Activated T-helper 1 cell treated with anti-CD3 and anti-CD28 coated beads, Interleukin-12 subunit alpha, Interleukin-12 subunit beta, Interleukin-2, Interleukin-4 antibody, amounts not matched to agents 30 ng/mL and 10 ng/mL and 1 ng/mL, durations not matched to agents 14 hours and 24 hours and 36 hours (primary cell): ENCODE data around the gene TP53AIP1. TPM values are rescaled to one million over a fixed set of nuclear protein-coding genes. Genes with fewer than 3 reads are reported as not detected.
"Not testable (repeated sequence)": the region's sequence is repeated elsewhere in the genome, so short reads cannot be mapped to it uniquely, and the experiment has no call there.

Source experiments
- DNase-seq: peaks from one replicate; pipeline ENCODE4 v3.0.0; 2021; ENCODE audit warnings: low spot score
- H3K27ac Mint-ChIP-seq: one replicate; pipeline ENCODE4 v1.8.0; 2021; ENCODE audit warnings: mild to moderate bottlenecking, mixed read lengths
- H3K27me3 Mint-ChIP-seq: one replicate; pipeline ENCODE4 v1.8.0; 2022; ENCODE audit warnings: mild to moderate bottlenecking, moderate library complexity, mixed read lengths; ENCODE audit not compliant: insufficient read depth
- H3K36me3 Mint-ChIP-seq: one replicate; pipeline ENCODE4 v1.8.0; 2021; ENCODE audit warnings: low read depth, mixed read lengths
- H3K4me1 Mint-ChIP-seq: one replicate; pipeline ENCODE4 v1.8.0; 2021; ENCODE audit warnings: low read depth, mixed read lengths
- H3K4me3 Mint-ChIP-seq: one replicate; pipeline ENCODE4 v1.8.0; 2021; ENCODE audit warnings: mild to moderate bottlenecking, moderate library complexity, mixed read lengths
- H3K9me3 Mint-ChIP-seq: one replicate; pipeline ENCODE4 v1.8.0; 2021; ENCODE audit warnings: mixed read lengths
- intact Hi-C: fragments of 100-400 bp; cut with micrococcal nuclease; formaldehyde crosslinking; loops from one replicate; pipeline ENCODE4 v1.15.1; 2024
- total RNA-seq: library from RNA; stranded (reverse); gene quantifications from 2 replicates; pipeline ENCODE4 v1.2.3, GENCODE V29; 2022

The TP53AIP1 gene
- total RNA-seq, 1 donor from 2014 or later: not detected

DNA sequence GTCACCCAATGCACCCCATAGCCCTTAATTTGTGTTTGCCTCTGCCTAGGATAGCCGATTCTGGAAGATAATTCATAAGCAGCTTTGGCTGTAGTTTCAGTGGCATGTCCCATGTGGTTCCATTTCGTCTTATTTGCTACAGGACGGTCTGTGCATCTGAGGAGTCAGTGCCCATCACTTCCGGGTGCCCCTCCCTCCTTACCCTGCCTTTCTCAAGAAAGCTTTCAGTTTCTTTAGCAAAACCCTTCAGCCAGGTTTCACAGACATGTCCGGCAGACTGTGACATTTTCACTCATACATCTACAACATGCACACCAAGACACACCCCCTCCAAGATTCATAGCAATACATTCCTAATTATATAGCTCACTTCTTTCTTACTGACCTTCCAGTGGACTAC is 14.3 kb downstream of the TP53AIP1 start:
- H3K27me3 Mint-ChIP-seq: peaks cover 11% of the 10 kb centered on the region
- DNase-seq: no peak
- H3K9me3 Mint-ChIP-seq: no peaks in the 10 kb centered on the region
- intact Hi-C loops: no loop called here
- peaks cover 18% of the 10 kb centered on the region for H3K4me1 Mint-ChIP-seq
- H3K27ac Mint-ChIP-seq: no peak overlapping the region
- no peaks in the 10 kb centered on the region for H3K36me3 Mint-ChIP-seq
- H3K4me3 Mint-ChIP-seq: no peak overlapping the region

- DNase-seq: no peak
- Mint-ChIP-seq H3K4me3 (no peak overlapping the region), H3K27me3 (peaks cover 11% of the 10 kb centered on the region), H3K27ac (no peak overlapping the region), H3K4me1 (peaks cover 18% of the 10 kb centered on the region), H3K36me3 (no peaks in the 10 kb centered on the region), H3K9me3 (no peaks in the 10 kb centered on the region)
- intact Hi-C loops: no loop called here
Observed at GRCh38 chr11:128927683-128928336, 14.9 kb downstream of the TP53AIP1 start.

- DNase-seq: no peak
- intact Hi-C loops: no loop called here
- Mint-ChIP-seq H3K27me3 (peaks cover 6% of the 10 kb centered on the region), H3K4me3 (no peak overlapping the region), H3K36me3 (no peaks in the 10 kb centered on the region), H3K9me3 (no peaks in the 10 kb centered on the region), H3K4me1 (peaks cover 18% of the 10 kb centered on the region), H3K27ac (no peak overlapping the region)
Observed at GRCh38 chr11:128927108-128927461, 15.6 kb downstream of the TP53AIP1 start.

- H3K4me3 Mint-ChIP-seq: no peak overlapping the region
- no peaks in the 10 kb centered on the region for H3K36me3 Mint-ChIP-seq
- DNase-seq: no peak
- no peaks in the 10 kb centered on the region for H3K9me3 Mint-ChIP-seq
- no peak overlapping the region for H3K27ac Mint-ChIP-seq
- intact Hi-C loops: no loop called here
- H3K4me1 Mint-ChIP-seq: peaks cover 18% of the 10 kb centered on the region
- peaks cover 5% of the 10 kb centered on the region for H3K27me3 Mint-ChIP-seq
Observed at GRCh38 chr11:128926437-128927107, 16.1 kb downstream of the TP53AIP1 start.

- no peak for DNase-seq
- H3K4me3 Mint-ChIP-seq: no peak overlapping the region
- H3K27me3 Mint-ChIP-seq: peaks cover 5% of the 10 kb centered on the region
- intact Hi-C loops: no loop called here
- H3K4me1 Mint-ChIP-seq: peaks cover 18% of the 10 kb centered on the region
- no peak overlapping the region for H3K27ac Mint-ChIP-seq
- H3K36me3 Mint-ChIP-seq: no peaks in the 10 kb centered on the region
- H3K9me3 Mint-ChIP-seq: no peaks in the 10 kb centered on the region
Observed at GRCh38 chr11:128926000-128926399, 16.7 kb downstream of the TP53AIP1 start.

- DNase-seq: no peak
- peaks cover 18% of the 10 kb centered on the region for H3K4me1 Mint-ChIP-seq
- H3K4me3 Mint-ChIP-seq: no peak overlapping the region
- H3K27ac Mint-ChIP-seq: no peak overlapping the region
- H3K9me3 Mint-ChIP-seq: no peaks in the 10 kb centered on the region
- H3K36me3 Mint-ChIP-seq: no peaks in the 10 kb centered on the region
- peaks cover 5% of the 10 kb centered on the region for H3K27me3 Mint-ChIP-seq
- intact Hi-C loops: no loop called here
Observed at GRCh38 chr11:128925250-128925600, 17.4 kb downstream of the TP53AIP1 start.

- DNase-seq: no peak
- H3K4me3 Mint-ChIP-seq: no peak overlapping the region
- no peak overlapping the region for H3K27ac Mint-ChIP-seq
- H3K27me3 Mint-ChIP-seq: peaks cover 5% of the 10 kb centered on the region
- intact Hi-C loops: no loop called here
- peaks cover 17% of the 10 kb centered on the region for H3K4me1 Mint-ChIP-seq
- no peaks in the 10 kb centered on the region for H3K9me3 Mint-ChIP-seq
- H3K36me3 Mint-ChIP-seq: no peaks in the 10 kb centered on the region
Observed at GRCh38 chr11:128924510-128925249, 18.0 kb downstream of the TP53AIP1 start.

GRCh38 chr11:128924104-128924503 is 18.6 kb downstream of the TP53AIP1 start:
- Mint-ChIP-seq H3K4me1 (peaks cover 14% of the 10 kb centered on the region), H3K9me3 (no peaks in the 10 kb centered on the region), H3K36me3 (no peaks in the 10 kb centered on the region), H3K27me3 (peaks cover 5% of the 10 kb centered on the region), H3K4me3 (no peak overlapping the region), H3K27ac (no peak overlapping the region)
- intact Hi-C loops: no loop called here
- no peak for DNase-seq

DNA sequence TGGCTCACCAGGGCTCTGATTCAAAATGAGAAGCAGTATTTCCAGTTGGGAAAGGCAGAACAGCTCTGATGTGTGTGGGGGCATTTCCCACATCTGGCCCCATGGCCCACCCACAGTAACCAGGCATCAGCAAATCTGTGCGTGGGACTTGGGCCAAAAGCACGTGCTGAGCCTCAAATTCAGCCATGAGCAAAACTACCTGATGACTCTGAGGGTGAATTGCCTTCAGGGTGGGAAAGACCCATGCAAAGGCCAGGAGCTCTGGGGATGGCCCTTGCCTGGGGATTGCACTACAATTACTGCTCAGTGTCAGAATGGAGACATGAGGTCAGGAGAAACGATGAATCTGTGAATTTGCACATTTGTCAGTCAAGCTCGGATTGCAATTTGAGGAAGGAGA is 20.9 kb downstream of the TP53AIP1 start:
- Mint-ChIP-seq H3K4me1 (peaks cover 4% of the 10 kb centered on the region), H3K4me3 (no peak overlapping the region), H3K27ac (no peak overlapping the region), H3K9me3 (no peaks in the 10 kb centered on the region), H3K27me3 (peaks cover 7% of the 10 kb centered on the region), H3K36me3 (no peaks in the 10 kb centered on the region)
- no peak for DNase-seq
- intact Hi-C loops: no loop called here

- intact Hi-C loops: no loop called here
- H3K27ac Mint-ChIP-seq: no peak overlapping the region
- peaks cover 4% of the 10 kb centered on the region for H3K4me1 Mint-ChIP-seq
- peaks cover 5% of the 10 kb centered on the region for H3K9me3 Mint-ChIP-seq
- H3K27me3 Mint-ChIP-seq: peaks cover 6% of the 10 kb centered on the region
- no peak overlapping the region for H3K4me3 Mint-ChIP-seq
- DNase-seq: no peak
- H3K36me3 Mint-ChIP-seq: no peaks in the 10 kb centered on the region
Observed at GRCh38 chr11:128920666-128921065, 22.0 kb downstream of the TP53AIP1 start.

DNA sequence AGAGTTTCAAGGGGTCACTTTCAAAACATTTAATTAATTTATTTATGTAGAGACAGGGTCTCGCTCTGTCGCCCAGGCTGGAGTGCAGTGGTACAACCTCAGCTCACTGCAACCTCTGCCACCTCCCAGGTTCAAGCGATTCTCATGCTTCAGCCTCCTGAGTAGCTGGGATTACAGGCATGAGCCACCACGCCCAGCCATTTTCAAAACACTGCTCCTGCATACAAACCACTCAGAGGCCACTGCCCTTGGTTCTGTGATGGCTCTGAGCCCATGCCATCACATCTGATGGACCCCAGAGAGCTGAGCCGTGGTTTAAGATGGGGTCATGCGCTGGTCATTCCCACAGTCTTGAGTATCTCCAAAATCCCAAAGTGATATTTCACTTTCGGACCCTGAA is 23.0 kb downstream of the TP53AIP1 start:
- H3K36me3 Mint-ChIP-seq: not testable (repeated sequence)

DNA sequence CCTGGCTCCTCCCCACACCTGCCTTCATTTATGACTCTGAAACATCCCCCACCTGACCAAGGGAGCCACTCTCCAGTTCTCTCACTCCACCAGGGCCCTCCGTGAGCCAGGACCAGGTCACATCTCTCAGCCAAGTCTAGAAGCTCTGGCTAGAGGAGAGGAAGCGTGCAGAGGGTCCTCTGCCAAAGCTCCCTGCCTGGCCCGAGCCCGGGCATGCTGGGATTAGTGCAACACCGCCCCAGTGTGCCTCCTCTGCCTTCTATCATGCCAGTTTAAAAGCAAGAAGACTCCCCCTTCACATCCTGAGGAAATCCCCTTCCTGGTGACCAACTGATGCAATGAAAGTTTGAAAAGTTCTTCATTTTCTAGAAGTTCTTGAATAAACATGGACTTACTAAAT is 23.5 kb downstream of the TP53AIP1 start:
- H3K27me3 Mint-ChIP-seq: peaks cover 2% of the 10 kb centered on the region
- H3K4me1 Mint-ChIP-seq: peaks cover 4% of the 10 kb centered on the region
- intact Hi-C loops: no loop called here
- no peak overlapping the region for H3K27ac Mint-ChIP-seq
- peaks cover 7% of the 10 kb centered on the region for H3K9me3 Mint-ChIP-seq
- no peak for DNase-seq
- H3K36me3 Mint-ChIP-seq: no peaks in the 10 kb centered on the region
- peak overlapping the region; percentile 19 for H3K4me3 Mint-ChIP-seq

More for the DNA sequence above, 23.0 kb downstream of the TP53AIP1 start:
- H3K27me3 Mint-ChIP-seq, DNase-seq, H3K9me3 Mint-ChIP-seq, H3K4me1 Mint-ChIP-seq, intact Hi-C loops, H3K4me3 Mint-ChIP-seq, H3K27ac Mint-ChIP-seq: not testable (repeated sequence)

DNA sequence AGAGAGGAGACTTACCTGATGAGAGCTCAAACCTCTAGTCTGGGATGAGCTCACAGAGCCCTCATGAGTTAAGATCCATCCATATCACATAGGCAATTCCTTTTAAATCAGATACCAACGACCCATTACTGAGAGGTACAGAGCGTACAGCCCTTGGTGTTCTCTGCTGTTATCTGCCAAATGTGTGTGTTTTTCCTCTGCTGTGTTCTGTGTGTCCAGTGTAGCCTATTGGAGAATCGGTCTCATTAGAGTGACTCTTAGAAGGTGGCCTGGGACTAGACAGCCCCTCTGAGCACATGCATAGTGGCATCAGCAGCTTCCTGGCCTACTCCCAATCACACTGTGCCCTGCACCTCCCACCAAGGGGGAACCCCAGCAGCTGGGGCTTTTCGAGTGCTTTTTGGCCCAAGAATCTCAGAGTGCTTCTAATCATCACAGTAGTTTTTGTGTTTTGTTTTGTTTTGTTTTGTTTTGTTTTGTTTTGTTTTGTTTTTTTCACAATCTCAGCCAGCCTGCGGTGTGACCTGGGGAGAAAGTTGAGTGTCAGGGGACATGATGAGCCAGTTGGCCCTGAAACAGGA is 25.4 kb downstream of the TP53AIP1 start:
- no peak overlapping the region for H3K27ac Mint-ChIP-seq
- H3K27me3 Mint-ChIP-seq: peaks cover 2% of the 10 kb centered on the region
- peaks cover 7% of the 10 kb centered on the region for H3K9me3 Mint-ChIP-seq
- H3K4me1 Mint-ChIP-seq: peaks cover 4% of the 10 kb centered on the region
- H3K36me3 Mint-ChIP-seq: no peaks in the 10 kb centered on the region
- no peak overlapping the region for H3K4me3 Mint-ChIP-seq
- no peak for DNase-seq
- intact Hi-C loops: no loop called here
